Nucleus accumbens (tissue), 56 donors: ENCODE measurements around the gene ZNF813.
"Not testable (repeated sequence)": the region's sequence is repeated elsewhere in the genome, so short reads cannot be mapped to it uniquely, and the experiment has no call there.

Source experiments
- DNase-seq, 56 donors: peaks; one replicate each; lab custom pipeline; 2025; lab: John Stamatoyannopoulos, UW

The ZNF813 gene

DNA sequence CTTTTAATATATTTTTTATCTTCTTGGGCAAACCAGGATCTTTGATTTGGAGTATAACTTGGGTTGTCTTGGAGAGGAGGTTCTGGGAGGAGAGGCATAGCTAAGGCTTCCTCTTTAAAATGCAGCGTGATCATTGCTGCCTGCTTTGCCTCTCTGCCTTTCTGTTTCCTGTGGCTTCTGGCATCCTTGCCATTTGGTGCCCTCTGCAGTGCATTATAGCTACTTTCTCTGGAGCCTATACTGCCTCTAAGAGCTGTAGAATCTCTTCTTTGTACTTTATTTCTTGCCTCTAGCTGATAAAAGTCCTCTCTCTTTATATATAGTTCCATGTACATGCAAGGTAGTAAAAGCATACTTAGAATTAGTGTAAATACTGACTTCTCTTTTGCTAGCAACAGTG lies 7.3 kb downstream of the ZNF813 start:
- not testable (repeated sequence) for DNase-seq

DNA sequence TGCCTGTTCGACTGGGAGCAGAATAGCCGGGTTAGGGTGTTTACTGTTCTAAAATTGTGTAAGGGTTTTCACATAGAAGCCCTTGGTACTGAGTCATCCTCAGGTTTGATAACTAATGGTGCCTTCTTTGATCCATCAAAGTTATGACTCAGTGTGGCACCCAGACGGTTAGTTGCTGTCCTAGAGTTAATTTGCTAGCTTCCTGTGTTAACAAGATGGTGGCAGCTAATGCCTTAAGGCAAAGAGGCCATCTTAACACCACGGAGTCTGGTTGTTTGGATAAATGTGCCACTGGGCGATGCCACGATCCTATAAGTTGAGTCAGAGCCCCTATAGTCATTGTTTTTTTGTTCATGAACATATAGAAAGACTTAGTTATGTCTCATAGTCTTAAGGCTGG lies 7.9 kb downstream of the ZNF813 start:
- not testable (repeated sequence) for DNase-seq

DNA sequence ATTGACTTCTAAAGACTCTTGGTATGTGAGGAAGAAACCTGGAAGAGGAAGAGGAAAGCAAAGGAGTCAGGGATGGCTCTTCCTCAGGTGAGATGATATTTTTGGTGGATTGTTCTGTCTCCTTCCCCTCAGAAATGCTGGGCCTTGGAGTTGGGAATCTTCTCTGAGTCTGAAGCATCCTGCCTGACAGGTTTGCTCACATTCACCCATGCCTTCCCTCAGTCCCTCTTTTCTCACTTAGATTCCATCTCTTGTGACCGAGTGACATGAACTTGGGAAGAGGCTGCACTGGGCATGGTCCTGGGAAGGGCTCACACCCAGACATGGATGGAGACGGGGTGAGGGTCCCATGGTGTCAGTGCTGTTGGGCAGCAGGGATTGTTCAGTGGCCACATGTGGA lies 16.2 kb downstream of the ZNF813 start:
- not testable (repeated sequence) for DNase-seq

DNA sequence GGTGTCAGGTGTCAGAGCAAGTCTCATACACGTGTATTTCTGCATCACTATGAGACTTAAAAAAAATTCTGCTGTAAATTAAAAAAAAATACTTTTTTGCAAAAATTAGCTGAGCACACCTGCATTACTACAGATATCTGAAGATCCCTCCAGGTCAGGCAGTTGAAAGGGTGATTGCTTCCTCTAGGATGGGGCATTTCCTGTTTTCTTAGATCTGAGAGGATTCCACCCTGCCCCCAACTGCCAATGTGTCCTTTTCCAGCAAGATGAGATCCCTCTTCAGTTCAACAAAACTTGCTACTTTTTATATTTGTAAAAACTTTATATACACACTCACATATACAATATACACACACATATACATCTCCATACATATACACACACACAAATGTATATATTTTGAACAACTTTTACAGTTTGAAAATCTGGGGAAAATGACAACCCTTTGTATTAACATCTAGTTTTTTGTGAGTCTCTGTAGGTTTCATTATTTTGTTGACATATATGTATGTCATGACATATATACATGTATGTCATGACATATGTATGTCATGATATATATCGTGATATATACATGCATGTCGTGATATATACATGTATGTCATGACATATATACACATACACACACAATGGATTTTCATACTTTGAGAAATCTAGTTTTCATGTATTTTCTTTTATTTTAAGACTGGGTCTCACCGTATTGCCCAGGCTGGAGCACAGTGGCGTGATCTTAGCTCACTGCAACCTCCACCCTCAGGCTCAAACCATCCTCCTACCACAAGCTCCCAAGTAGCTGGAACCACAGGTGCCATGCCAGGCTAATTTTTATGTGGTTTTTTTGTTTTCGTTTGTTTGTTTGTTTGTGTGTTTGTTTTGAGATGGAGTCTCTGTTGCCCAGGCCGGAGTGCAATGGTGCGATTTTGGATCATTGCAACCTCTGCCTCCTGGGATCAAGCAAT lies 17.8 kb downstream of the ZNF813 start:
- DNase-seq, result no peak

DNA sequence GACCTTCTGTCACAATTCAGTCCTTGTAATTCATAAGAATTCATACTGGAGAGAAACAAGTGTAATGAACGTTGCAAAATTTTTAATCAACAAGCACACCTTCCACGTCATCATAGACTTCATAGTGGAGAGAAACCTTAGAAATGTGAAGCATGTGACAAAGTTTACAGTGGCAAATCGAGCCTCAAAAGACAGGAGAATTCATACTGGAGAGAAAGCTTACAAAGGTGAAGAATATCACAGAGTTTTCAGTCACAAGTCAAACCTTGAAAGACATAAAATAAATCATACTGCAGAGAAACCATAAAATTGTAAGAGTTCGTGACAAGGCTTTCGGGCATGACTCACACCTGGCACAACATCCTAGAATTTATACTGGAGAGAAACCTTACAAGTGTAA lies 24.6 kb downstream of the ZNF813 start:
- DNase-seq, result no peak

DNA sequence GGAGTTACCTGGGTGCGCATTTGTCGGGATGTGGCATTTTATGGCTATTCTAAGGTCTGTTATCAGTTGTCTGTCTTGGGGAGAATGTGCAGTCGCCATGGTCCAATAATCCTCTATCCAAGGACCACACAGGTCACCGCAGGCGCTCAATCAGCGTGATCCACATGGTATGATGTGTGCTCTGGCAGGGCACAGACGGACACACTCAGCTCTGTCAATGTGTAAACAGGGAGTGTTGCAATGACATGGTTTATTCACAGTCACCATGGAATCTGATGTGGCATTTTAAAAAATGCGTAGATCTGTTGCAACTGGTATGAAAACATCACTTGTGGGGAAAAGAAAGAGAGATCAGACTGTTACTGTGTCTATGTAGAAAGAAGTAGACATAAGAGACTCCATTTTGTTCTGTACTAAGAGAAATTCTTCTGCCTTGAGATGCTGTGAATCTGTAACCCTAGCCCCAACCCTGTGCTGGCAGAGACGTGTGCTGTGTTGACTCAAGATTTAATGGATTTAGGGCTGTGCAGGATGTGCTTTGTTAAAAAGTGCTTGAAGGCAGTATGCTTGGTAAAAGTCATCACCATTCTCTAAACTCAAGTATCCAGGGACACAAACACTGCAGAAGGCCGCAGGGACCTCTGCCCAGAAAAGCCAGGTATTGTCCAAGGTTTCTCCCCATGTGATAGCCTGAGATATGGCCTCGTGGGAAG lies 29.9 kb downstream of the ZNF813 start:
- DNase-seq, result not testable (repeated sequence)

DNA sequence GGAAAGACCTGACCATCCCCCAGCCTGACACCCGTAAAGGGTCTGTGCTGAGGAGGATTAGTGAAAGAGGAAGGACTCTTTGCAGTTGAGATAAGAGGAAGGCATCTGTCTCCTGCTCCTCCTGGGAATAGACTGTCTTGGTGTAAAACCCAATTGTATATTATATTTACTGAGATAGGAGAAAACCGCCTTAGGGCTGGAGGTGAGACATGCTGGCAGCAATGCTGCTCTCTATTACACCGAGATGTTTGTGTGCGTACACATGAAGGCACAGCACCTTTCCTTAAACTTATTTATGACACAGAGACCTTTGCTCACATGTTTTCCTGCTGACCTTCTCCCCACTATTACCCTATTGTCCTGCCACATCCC lies 30.5 kb downstream of the ZNF813 start:
- not testable (repeated sequence) for DNase-seq

DNA sequence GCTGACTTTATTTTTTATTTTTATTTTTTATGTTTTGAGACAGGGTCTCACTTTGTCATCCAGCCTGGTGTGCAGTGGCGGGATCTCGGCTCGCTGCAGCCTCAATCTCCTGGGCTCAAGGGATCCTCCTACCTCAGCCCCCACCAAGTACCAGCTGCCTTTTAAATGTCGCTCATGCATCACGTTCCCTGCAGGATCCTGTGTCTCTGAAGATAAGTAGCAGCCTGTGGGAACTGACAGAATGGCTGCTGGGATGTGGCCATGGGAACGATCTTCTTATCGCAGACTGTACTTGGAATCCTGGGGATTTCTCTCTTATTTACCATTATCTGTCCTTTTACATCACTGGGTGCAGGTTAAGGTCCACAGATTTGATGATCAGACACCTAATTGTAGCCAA lies 35.6 kb downstream of the ZNF813 start:
- DNase-seq, result peak in 5 of 56 donors; percentile 4 to 23 (median 6)

DNA sequence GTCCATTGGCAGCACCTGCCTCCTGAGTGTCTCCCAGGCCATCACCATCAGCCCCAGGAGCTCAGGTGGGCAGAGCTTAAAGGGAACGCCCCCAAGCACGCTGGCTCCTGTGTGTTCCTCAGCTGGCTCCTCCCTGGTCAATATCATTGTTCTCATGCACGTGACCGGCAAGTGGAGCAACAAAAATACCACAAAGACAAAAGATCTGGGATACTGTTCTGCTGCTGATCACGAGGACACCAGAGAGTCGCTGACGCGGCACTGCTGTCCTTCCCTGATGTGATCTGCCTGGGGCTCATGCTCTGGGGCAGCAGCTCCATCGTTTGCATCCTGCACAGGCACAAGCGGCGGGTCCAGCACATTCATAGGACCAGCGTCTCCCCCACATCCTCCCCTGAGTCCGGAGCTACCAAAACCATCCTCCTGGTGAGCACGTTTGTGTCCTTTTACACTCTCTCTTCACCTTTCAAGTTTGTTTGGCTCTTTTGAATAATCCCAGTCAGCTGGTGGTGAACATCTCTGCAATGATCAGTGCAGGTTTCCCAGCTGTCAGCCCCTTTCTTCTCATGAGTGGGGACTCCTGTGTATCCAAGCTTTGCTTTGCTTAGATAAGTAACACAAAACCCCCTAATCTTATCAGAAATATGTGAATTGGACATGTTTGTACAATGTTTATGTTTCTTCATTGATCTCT lies 36.3 kb downstream of the ZNF813 start:
- peak in 10 of 56 donors; percentile 1 to 40 (median 15) for DNase-seq

DNA sequence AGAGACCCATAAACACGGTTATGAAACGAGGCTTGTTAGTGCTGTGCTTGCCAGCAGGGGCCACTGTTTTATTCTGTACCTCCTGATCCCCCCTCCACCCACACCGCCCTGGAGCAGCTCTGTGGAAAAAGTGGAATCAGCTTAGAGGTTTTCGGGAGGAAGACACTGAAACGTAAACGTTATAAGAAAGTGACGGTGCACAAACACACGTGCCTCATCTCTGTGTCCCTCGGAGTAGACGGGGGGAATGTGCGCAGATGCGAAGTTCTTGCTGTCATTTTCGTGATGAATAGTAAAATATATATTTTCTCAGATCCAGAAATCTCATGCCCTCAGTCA lies 36.8 kb downstream of the ZNF813 start:
- peak in 18 of 56 donors; percentile 2 to 56 (median 10) for DNase-seq

DNA sequence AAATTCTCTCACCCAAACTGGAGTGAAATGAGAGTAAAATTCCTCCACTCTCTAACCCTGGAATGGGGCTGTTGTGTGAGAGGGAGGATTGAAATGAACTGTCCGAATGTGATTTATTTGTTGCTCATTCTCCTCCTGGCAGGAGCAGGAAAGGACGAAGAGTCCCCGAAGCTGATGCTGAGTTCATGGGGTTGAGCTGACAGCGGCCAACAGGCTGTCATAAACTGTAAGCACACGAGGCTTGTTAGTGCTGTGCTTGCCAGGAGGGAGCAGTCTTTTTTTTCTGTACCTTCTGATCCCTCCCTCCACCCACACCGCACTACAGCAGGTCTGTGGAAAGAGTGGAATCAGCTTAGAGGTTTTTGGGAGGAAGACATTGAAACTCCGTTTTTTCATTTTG lies 37.4 kb downstream of the ZNF813 start:
- no peak for DNase-seq

DNA sequence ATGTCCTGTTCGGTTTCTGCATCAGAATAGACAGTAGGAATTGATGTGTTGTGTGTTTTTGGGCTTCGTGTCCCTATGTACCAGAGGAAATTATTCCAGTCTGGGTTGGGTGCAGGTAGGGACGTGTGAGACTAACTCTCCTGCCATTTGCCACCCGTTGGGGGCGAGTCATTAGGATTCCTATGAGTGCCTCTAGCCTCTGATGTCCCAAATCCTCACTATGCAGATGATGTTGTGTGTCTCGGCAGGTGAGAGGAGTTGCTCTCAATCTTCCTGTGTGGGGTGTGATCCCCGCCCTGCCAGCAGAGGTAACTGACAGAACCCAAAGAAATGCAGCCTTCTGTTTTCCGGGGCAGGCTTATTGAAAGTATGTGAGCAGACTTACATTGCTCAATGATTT lies 39.2 kb downstream of the ZNF813 start:
- no peak for DNase-seq

DNA sequence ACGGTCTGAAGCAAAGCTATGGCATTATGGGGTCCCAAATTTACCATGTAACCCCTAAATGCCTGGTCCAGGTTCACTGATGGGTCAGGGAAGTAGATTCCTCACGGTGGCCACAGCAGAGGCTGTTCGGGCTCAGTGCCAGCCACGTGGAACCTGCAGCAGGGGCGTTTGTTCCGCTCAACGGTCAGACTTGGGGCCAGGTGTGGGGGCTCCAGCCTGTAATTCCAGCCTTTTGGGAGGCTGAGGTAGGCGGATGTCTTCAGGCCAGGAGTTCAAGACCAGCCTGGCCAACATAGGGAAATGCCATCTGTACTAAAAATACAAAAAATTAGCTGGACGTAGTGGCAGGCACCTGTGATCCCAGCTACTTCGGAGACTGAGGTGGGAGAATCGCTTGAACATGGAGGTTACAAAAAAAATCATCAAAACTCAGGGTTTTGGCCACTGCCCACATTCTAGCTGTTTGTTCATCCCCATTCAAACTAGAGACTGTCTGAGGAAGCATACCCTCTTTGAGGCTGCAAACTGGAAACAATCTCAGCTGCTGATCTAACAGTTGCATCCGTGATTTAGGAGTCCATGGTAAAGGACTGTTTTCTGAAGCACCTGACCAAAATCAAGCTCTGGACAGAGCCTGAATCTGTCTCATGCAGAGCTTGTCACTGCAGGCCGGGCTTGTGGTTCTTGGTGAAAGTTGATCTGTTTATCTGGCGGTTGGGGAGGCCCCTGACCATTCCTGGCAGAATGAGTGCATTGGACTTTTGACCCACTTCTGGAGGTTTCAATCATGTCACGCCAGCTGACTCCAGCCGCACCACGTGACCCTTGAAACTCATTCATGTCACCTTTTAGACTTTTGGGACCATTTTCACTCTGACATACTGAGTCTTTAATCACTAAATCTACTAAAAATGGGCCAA lies 40.2 kb downstream of the ZNF813 start:
- no peak for DNase-seq

DNA sequence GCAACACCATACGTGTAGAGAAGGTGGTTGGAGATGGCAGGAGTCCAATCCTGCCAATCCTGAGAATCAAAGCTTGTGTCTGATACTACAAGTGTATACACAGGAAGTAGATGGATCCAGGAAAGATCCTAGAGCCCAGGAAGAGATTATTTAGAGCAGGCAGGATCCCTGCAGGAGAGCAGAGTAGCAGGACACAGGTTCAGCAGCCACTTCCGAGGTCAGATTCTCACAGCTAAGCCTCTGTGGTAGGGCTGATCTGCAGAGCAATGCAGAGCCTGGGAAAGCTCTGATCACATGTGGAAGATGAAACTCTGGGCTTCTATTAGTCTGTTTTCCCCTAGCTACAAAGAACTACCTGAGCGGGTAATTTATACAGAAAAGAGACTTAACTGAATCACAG lies 41.9 kb downstream of the ZNF813 start:
- DNase-seq, result no peak

DNA sequence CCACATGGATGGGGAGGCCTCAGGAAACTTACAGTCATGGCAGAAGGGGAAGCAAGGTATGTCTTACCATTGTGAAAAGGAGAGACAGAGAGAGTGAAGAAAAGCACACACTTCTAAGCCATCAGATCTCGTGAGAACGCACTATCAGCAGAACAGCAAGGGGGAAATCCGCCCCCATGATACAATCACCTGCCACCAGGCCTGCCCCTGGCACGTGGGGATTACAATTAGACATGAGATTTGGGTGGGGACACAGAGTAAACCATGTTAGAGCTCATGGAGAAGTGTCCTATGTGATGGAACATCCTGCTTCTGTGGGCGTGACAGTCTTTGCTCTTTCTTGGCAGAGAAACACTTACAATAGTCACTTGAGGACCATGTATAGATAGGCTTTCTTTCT lies 42.3 kb downstream of the ZNF813 start:
- no peak for DNase-seq

DNA sequence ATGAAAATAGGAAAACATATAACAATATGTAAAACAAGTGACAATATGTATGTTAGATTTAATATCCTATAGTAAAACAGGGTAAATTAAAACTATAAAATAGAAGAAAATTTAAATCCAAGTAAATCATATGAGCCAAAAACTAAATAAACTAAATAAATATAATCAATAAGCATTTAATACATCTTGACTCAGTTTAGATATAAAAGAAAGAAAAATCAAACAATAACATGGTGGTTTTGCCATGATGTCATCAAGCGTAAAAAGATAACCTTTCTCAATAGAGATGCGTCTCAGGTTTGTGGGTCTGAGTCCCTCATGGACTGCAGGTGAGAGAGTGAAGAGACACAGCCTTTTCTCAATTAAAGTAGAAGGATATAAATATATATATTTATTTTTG lies 43.8 kb downstream of the ZNF813 start:
- no peak for DNase-seq

DNA sequence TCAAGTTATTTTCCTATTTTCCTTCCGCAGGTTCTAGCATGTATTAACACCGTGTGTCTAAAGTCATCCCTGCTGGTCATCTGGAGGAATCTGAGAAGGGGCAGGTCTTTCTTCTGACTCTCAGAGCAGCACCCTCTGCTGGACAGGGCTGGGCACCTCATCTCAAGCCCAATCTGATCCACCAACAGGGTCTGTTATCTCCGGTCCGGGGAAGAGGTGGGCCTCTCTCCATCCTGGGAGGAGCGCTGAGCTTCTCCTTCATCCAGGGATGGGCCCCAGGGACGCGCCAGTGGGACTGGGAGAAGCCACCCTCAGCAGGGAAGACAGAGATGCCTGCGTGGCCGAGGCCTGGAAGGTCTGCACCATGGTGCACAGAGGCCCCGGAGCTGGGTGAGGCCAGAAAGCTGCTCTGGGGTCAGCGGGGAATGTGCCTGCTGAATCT lies 44.4 kb downstream of the ZNF813 start:
- peak in 14 of 56 donors; percentile 1 to 48 (median 18) for DNase-seq

DNA sequence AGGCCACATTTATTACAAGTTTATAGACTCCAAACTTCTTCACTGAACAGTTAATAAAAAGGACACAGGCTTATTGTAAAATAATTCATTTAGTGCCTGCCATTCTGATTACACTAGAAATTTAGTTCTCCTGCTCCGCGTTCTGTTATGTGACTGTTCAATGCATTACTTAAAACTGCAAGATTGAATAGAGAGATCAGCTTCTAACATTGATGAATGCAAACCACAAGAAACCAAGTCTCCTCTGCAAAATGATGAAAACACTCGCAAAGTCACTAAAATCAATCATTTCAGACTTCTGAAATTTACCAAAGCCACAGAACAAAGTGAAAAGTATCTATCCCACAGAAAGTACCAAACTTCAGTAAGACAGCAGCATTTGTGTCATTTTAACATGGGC lies 47.5 kb downstream of the ZNF813 start:
- not testable (repeated sequence) for DNase-seq

DNA sequence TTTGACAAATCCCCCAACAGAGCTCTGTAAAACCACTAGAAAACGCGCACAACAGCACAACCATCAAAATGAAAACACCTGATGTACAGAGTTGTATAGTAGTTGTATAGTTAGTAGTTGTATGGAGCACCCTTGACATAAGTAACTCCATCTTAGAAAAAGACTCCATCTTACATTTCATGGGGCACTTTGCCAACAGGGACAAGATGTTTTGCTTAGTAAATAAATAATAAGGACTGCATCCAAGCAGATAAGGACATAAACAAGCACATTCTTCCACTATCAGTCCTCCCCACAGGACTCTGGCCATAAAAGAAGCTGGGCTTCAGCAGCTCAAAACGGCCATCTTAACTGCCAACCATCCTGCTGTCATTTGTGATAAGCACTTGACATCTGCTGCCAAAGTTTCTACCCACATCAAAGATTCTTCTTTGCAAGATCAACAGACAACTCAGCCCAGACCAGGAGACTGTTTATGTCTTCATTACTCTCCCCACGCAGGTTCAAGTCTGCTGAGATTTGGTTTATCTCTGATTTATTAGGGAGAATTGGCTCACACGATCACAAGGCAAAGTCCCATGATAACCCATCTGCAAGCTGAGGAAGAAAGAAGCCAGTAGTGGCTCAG lies 49.7 kb downstream of the ZNF813 start:
- DNase-seq, result no peak

DNA sequence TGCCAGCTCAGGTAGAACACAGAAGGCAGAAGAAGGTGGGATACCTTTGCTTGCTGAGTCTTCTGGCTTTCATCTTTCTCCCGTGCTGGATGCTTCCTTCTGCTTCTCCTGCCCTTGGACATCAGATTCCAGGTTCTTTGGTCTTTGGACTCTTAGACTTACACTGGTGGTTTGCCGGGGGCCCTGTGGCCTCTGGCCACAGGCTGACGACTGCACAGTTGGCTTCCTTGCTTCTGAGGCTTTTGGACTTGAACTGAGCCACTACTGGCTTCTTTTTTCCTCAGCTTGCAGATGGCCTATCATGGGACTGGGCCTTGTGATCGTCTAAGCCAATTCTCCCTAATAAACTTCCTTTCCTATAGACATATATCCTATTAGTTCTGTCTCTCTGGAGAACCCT lies 50.6 kb downstream of the ZNF813 start:
- DNase-seq, result no peak
